ENCODE results near the gene NT5M.
"Not testable (repeated sequence)": the region's sequence is repeated elsewhere in the genome, so short reads cannot be mapped to it uniquely, and the experiment has no call there.

NT5M gene

GRCh38 chr17:17300624-17301568 lies 2.3 kb upstream of the NT5M start:
- DNase-seq: peak; percentile 80
- in situ Hi-C loops (cut with MboI; ENCODE audit: low pct_unique_long_range_greater_than_20kb, low sequenced_read_pairs): loop anchor here (25.0 kb wide), 1 partner anchor 289 kb away; no protein-coding TSS in a partner anchor

- in situ Hi-C loops (cut with MboI; ENCODE audit: low pct_unique_long_range_greater_than_20kb, low sequenced_read_pairs): loop anchor here (25.0 kb wide), 1 partner anchor 289 kb away; no protein-coding TSS in a partner anchor
- DNase-seq: not testable (repeated sequence)
These were observed 1.5 kb upstream of the NT5M start for GRCh38 chr17:17301659-17302058.

DNA sequence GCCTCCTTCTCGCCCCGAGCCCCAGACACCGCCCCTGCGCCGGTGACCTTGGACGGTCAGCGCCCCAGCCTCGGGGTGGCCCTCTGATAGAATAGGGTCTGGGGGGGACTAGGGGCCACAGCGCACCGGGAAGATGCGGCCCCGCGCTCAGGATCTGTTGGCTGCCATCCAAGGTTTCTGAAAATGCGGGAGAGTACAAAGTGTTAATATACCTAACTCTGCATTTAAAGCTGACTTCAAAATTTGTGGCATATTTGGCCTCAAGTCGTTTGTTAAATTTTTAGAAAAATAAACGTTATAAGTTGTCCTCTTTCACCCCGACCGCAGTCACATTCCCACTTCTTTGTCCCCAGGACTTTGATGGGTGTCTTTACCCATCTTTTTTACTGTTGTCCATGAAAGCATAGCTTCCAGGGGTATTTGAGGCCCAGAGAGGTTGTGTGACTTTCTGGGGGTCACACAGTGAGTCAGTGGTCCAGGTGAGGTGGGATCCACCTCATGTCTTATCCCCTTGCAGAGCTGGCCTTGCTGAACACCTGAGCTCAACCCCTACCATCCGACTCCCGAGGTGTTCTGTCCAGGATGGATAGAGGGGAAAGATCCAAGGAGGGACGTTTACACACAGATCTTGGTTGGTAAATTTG lies 796 bp downstream of the NT5M start:
- no peak for DNase-seq
- in situ Hi-C loops (cut with MboI; ENCODE audit: low pct_unique_long_range_greater_than_20kb, low sequenced_read_pairs): loop anchor here (25.0 kb wide), 1 partner anchor 292 kb away; no protein-coding TSS in a partner anchor

GRCh38 chr17:17304521-17304985 lies 1.4 kb downstream of the NT5M start:
- in situ Hi-C loops (cut with MboI; ENCODE audit: low pct_unique_long_range_greater_than_20kb, low sequenced_read_pairs): loop anchor here (25.0 kb wide), 1 partner anchor 292 kb away; no protein-coding TSS in a partner anchor
- DNase-seq: peak; percentile 81

GRCh38 chr17:17305281-17305801 lies 2.2 kb downstream of the NT5M start:
- in situ Hi-C loops (cut with MboI; ENCODE audit: low pct_unique_long_range_greater_than_20kb, low sequenced_read_pairs): loop anchor here (25.0 kb wide), 1 partner anchor 293 kb away; no protein-coding TSS in a partner anchor
- peak; percentile 89 for DNase-seq

- DNase-seq: no peak
- in situ Hi-C loops (cut with MboI; ENCODE audit: low pct_unique_long_range_greater_than_20kb, low sequenced_read_pairs): loop anchor here (25.0 kb wide), 1 partner anchor 297 kb away; no protein-coding TSS in a partner anchor
These were observed 6.2 kb downstream of the NT5M start for GRCh38 chr17:17309356-17309755.

GRCh38 chr17:17313350-17313991 lies 10.3 kb downstream of the NT5M start:
- in situ Hi-C loops (cut with MboI; ENCODE audit: low pct_unique_long_range_greater_than_20kb, low sequenced_read_pairs): loop anchor here (25.0 kb wide), 1 partner anchor 301 kb away; no protein-coding TSS in a partner anchor
- peak; percentile 61 for DNase-seq

DNA sequence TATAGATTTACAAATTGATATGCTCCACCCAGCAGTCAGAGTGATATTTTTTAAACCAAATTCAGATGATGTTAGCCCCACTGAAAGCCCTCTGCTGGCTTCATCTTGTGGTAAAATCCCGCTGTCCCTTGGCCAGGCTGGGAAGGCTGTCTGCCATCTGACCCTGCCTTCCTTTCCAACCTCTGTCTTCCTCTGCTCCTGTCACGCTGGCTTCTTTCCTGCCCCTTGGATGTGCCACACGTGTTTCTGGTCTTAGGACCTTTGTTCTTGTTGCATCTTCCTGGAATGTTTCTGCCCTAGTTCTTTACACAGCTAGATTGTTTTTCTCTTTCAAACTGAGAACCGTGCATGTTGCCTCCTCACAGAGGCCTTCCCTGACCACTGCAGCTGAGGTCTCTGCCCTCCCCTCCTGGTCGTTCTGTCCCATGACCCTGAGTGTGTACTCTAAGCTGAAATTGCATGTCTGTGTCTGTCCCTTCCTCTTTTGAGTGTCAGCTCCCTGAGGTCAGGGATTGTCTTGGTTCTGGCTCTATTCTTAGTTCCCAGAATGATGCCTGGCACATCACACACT lies 11.4 kb downstream of the NT5M start:
- in situ Hi-C loops (cut with MboI; ENCODE audit: low pct_unique_long_range_greater_than_20kb, low sequenced_read_pairs): loop anchor here (25.0 kb wide), 1 partner anchor 302 kb away; no protein-coding TSS in a partner anchor
- no peak for DNase-seq

DNA sequence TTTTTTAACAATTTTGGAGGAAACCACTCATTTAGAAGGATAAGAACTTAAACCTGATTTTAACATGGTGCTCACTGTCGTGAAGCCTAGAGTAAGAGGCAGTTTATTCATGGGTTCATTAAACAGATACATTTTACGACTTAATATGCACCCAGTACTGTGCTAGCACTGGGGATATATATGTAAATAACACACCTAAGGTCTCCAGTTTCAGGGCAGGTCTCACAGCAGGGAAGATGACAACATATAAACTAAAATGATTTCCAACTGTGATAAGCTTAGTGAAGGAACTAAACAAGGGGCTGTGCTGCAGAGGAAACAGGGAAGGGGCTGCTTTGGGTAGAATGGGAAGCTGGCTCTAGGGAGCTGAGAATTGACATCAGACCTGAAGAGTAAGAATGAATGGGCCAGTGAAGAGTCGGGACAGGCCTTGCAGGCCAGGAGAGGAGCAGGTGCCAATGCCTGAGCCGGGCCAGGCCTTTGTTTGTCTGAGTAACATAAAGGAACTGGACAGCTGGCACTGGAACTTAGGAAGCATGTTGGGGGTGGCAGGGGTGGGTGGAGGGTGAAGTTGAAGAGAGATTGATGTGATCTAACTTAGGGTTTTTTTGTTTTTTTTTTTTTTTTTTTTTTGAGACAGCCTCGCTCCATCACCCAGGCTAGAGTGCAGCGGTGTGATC lies 12.1 kb downstream of the NT5M start:
- in situ Hi-C loops (cut with MboI; ENCODE audit: low pct_unique_long_range_greater_than_20kb, low sequenced_read_pairs): loop anchor here (25.0 kb wide), 1 partner anchor 303 kb away; no protein-coding TSS in a partner anchor
- no peak for DNase-seq

DNA sequence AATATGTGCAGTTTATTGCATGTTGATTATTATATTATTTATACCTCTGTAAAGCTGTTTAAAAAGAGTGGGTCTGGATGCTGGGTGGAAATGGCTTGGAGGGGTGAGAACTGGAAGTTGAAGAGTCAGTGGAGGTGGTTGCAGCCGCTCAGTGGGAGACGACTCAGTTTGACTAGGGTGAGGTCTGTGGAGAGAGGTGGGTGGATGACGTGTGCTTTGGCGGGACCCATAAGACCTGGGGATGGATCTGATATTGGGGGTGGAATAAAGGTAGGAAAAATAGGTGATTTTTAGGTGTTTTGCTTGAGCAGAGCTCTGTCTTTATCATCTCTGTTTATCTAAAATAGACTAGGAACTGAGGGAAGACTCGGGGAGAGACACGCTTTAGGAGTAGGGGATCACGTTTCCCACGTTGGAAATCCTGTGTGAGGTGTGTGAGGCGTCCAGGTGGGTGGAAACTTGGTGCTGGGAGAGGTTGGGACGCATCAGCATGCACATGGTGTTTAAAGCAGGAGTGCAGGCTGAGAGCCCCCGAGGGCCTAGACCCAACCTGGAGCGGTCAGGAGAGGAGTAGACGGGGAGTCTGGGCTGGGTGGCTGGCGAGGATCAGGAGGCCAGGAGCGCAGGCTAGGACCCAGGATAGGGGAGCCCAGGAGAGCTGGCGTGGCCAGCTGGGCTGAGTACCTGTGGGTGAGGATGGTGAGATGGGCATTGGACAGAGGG lies 17.2 kb downstream of the NT5M start:
- in situ Hi-C loops (cut with MboI; ENCODE audit: low pct_unique_long_range_greater_than_20kb, low sequenced_read_pairs): loop anchor here (25.0 kb wide), 1 partner anchor 308 kb away; no protein-coding TSS in a partner anchor
- DNase-seq: no peak

- in situ Hi-C loops (cut with MboI; ENCODE audit: low pct_unique_long_range_greater_than_20kb, low sequenced_read_pairs): loop anchor here (25.0 kb wide), 1 partner anchor 309 kb away; no protein-coding TSS in a partner anchor
- DNase-seq: no peak
These were observed 17.7 kb downstream of the NT5M start for GRCh38 chr17:17320911-17321220.

- in situ Hi-C loops (cut with MboI; ENCODE audit: low pct_unique_long_range_greater_than_20kb, low sequenced_read_pairs): loop anchor here (25.0 kb wide), 1 partner anchor 309 kb away; no protein-coding TSS in a partner anchor
- DNase-seq: no peak
These were observed 18.3 kb downstream of the NT5M start for GRCh38 chr17:17321356-17322025.

DNA sequence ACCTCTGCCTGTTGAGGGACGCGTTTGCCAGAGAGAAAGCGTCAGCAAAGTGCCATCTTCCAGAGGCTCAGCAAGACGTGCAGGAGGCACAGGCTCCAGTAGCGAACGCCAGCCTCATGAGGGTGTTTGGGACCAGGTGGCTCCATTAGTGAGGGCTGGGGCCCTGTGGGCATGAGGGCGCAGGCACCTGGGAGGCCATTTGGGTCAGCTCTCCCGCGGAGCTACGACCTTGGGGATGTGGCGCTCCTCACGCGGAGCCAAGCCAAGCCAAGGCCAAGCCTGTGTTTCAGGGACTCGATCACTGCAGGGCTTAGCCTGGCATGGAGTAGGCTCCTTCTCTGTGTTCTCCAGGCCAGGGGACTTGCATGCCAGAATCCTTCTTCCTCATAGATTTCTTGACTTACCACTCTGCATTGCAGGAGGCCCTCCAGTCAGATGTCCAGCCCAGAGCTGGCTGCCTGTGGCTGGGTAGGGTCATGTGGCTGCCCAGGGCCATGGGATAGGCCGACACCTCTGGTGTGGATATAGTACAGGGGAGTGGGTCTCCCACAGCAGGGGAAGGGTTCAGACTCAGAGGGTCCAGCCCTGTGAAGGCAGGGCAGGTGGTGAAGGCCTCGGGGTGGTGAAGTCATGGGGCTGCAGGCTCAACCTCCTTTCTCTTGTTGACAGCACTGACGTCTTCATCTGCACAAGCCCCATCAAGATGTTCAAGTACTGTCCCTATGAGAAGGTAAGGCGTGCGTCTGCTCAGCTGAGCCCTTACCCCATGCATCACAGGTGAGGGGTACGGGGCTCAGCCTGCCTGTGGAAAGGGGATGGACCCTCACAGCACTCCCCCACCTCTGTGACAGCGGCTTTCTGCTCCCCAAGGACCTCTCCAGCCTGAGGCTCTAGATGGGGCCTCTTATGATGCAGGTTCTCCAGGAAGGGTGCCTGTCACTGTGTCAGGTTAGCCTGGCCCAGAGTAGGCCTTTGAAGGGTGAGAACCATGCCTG lies 19.6 kb downstream of the NT5M start:
- no peak for DNase-seq
- in situ Hi-C loops (cut with MboI; ENCODE audit: low pct_unique_long_range_greater_than_20kb, low sequenced_read_pairs): loop anchor here (25.0 kb wide), 1 partner anchor 311 kb away; no protein-coding TSS in a partner anchor

GRCh38 chr17:17324616-17325015 lies 21.4 kb downstream of the NT5M start:
- in situ Hi-C loops (cut with MboI; ENCODE audit: low pct_unique_long_range_greater_than_20kb, low sequenced_read_pairs): loop anchor here (25.0 kb wide), 1 partner anchor 312 kb away; no protein-coding TSS in a partner anchor
- DNase-seq: no peak

GRCh38 chr17:17325228-17325627 lies 22.1 kb downstream of the NT5M start:
- no peak for DNase-seq
- in situ Hi-C loops (cut with MboI; ENCODE audit: low pct_unique_long_range_greater_than_20kb, low sequenced_read_pairs): no loop called here

- DNase-seq: no peak
- in situ Hi-C loops (cut with MboI; ENCODE audit: low pct_unique_long_range_greater_than_20kb, low sequenced_read_pairs): no loop called here
These were observed 22.6 kb downstream of the NT5M start for GRCh38 chr17:17325816-17326215.
